GM10266 (cell line): ENCODE measurements around the gene BIN1.

Source experiments
- DNase-seq: peaks from one replicate; pipeline ENCODE4 v3.0.0; 2012; ENCODE audit errors: extremely low spot score
- CTCF ChIP-seq: IDR thresholded peaks from 2 replicates; pipeline ENCODE4 v1.5.1; 2012; ENCODE audit warnings: mild to moderate bottlenecking, low read depth; ENCODE audit not compliant: control insufficient read depth, insufficient read depth; ENCODE audit errors: missing control alignments

Gene BIN1

GRCh38 chr2:127048969-127049897 is 57.7 kb downstream of the BIN1 start:
- no peak for TF ChIP-seq CTCF

DNA sequence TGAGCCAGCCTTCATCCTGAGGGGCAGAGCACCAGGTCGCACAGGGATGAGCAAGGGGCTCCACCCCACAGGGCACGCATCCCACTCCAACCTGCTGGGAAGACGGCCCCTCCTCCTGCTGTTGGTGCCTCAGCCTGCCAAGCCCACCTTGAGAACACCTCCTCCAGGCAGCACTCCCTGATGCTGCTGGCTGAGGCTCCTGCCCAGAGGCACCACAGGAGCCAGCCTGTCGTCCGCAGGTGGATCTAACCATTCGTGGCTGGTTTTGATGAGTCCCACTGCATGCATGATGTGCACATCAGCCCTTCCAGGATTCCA is 58.4 kb downstream of the BIN1 start:
- DNase-seq: no peak
- no peak for TF ChIP-seq CTCF

More at GRCh38 chr2:127048969-127049897, 57.7 kb downstream of the BIN1 start:
- peak; percentile 25 for DNase-seq

DNA sequence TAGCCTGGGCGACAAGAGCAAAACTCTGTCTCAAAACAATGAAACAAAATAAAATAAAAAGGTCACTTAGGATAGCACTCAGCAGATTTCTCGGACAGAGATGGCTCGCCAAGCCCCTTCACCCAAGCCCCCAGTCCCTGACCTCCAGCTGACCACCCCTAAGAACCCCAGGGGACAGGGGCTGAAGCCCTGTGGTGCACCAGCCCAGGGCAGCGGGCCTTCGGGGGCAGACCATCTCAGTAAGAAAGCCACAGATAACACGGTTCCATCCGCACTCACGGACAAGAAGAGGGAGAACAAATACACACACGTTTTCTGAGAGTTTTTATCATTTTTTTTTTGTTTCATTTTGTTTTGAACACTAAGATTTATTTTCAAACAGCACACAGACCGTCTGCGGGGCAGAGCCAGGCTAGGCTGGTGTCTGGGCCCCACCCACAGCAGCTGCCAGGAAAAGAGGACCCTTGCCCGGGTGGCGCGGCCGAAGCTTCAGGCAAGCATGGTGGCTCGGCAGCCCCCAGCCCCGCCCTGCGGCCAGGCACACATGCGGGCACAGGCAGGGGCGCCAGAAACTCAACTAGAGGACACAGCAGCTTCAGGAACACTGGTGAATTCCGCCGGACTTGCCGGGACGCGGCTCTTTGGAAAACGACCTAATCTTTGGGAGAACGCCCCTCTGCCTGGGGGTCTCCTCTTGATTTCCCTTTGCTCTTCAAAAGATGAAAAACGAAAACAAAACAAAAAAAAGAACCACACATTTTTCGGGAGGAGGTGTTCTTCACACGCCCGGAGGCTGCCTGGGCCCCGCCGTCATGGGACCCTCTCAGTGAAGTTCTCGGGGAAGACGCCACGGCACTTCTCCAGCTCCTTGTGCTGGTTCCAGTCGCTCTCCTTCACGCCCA is 59.0 kb downstream of the BIN1 start:
- no peak for TF ChIP-seq CTCF
- no peak for DNase-seq

- no peak for TF ChIP-seq CTCF
- no peak for DNase-seq
Measured at GRCh38 chr2:127047054-127047453, 59.9 kb downstream of the BIN1 start.

GRCh38 chr2:127046579-127046978 is 60.4 kb downstream of the BIN1 start:
- no peak for DNase-seq

DNA sequence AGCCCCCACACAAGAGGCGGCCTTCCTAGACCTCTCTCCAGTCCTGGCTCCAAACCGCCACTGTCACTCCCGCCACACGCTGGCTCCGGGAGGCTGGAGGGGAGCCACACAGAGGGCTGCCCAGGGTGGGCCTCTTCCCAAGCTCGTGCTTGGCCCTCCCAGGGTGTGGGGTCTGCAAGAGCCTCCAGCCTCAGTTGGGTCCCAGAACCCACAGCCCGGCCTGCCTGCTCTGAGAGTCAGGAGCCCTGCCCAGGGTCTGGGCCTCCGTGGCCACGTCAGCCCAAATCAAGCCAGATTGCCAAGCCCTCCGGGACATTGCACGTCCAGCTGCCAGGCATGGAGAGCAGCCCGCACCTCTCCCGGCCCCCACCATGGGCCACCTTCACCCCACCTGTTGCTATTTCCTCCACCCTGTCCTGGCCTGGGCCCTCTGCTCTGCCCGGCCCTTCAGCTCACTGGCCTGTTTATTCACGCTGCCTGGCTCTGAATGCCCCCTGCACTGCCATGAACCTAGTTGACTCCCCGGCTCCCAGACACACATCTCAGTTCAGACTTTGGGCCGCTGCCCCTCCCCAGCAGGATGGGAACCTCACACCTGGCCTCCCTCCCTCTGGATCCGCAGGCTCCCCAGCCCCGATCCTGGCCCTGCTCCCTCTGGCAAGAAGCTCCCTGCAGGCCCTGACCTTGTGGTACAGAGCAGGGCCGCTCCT is 61.0 kb downstream of the BIN1 start:
- no peak for TF ChIP-seq CTCF
- no peak for DNase-seq

More at GRCh38 chr2:127046579-127046978, 60.4 kb downstream of the BIN1 start:
- TF ChIP-seq CTCF: no peak
